ENCODE data around the gene EPB41L5. TPM values are rescaled to one million over a fixed set of nuclear protein-coding genes. Genes with fewer than 3 reads are reported as not detected.

Gene EPB41L5
- total RNA-seq, 1 donor from 2014 or later, result 84.0 TPM

DNA sequence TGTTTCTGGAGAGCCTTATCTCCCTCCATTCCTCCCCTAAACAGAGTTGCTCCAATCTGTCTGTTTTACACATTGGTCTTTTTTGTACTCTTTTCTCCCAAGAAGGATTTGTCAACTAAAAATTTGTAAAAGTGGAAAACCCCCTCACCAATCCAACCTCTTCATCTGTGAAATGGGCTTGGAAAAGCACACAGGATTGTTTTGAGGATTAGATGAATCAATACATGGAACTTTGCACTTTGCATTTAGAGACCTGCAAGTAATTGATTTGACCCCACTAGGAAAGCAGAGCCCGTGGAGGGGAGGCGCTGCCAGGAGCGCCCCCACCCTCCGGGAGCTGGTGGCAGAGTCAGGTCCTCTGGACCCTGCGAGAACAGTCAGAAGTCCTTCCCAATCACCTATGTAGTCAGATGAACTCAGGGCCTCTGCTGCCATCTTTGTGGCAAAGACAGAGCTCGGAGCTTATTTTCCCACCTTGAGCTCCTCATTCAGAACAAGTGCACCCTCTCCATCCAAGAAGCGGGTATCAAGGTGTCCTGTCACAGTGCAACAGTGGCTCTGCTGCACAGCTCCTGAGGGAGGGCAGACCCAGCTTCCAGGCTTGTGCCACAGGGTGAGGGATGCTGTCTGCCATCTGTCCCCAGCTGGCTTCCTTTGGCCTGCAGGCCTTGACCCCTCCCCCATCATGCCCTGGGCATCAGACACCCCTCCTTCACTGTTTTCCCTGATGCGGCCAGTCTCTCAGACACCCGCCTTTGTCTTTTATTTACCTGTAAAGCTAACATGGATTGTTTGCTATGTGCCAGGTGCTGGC is 212.1 kb downstream of the EPB41L5 start:
- H3K27me3 ChIP-seq, result peaks cover 13% of the 10 kb centered on the region
- H2AFZ ChIP-seq (replicated peaks), result no peak overlapping the region
- no peaks in the 10 kb centered on the region for H3F3A ChIP-seq (ENCODE audit: low read depth)
- Mint-ChIP-seq H3K9me3 (peaks cover 12% of the 10 kb centered on the region), H3K27ac (no peak overlapping the region), H3K36me3 (peaks cover 17% of the 10 kb centered on the region), H3K27me3 (ENCODE audit: insufficient read depth, low read depth) (peaks cover 17% of the 10 kb centered on the region), H3K4me3 (peak overlapping the region; percentile 88), H3K4me1 (peaks cover 21% of the 10 kb centered on the region)
- no peak for TF ChIP-seq EZH2 (IDR thresholded peaks at IDR 0.05)
- TF ChIP-seq, protein P1, sequence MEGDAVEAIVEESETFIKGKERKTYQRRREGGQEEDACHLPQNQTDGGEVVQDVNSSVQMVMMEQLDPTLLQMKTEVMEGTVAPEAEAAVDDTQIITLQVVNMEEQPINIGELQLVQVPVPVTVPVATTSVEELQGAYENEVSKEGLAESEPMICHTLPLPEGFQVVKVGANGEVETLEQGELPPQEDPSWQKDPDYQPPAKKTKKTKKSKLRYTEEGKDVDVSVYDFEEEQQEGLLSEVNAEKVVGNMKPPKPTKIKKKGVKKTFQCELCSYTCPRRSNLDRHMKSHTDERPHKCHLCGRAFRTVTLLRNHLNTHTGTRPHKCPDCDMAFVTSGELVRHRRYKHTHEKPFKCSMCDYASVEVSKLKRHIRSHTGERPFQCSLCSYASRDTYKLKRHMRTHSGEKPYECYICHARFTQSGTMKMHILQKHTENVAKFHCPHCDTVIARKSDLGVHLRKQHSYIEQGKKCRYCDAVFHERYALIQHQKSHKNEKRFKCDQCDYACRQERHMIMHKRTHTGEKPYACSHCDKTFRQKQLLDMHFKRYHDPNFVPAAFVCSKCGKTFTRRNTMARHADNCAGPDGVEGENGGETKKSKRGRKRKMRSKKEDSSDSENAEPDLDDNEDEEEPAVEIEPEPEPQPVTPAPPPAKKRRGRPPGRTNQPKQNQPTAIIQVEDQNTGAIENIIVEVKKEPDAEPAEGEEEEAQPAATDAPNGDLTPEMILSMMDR (IDR thresholded peaks at IDR 0.05), result no peak
- no peak for TF ChIP-seq EZH2phosphoT487 (IDR thresholded peaks at IDR 0.05)
- no peaks in the 10 kb centered on the region for H3K36me3 ChIP-seq
- H3K79me2 ChIP-seq (ENCODE audit: low read depth), result peaks cover 18% of the 10 kb centered on the region
- no peak overlapping the region for H3K27ac ChIP-seq
- no peak overlapping the region for H3K9ac ChIP-seq
- peaks cover 6% of the 10 kb centered on the region for H3K4me1 ChIP-seq
- H4K20me1 ChIP-seq (ENCODE audit: low read depth), result no peaks in the 10 kb centered on the region
- DNase-seq (ENCODE audit: low spot score), result no peak
- no peak overlapping the region for H3K4me3 ChIP-seq
- no peak overlapping the region for H3K4me2 ChIP-seq
- H3K9me3 ChIP-seq (ENCODE audit: low read depth), result no peaks in the 10 kb centered on the region

DNA sequence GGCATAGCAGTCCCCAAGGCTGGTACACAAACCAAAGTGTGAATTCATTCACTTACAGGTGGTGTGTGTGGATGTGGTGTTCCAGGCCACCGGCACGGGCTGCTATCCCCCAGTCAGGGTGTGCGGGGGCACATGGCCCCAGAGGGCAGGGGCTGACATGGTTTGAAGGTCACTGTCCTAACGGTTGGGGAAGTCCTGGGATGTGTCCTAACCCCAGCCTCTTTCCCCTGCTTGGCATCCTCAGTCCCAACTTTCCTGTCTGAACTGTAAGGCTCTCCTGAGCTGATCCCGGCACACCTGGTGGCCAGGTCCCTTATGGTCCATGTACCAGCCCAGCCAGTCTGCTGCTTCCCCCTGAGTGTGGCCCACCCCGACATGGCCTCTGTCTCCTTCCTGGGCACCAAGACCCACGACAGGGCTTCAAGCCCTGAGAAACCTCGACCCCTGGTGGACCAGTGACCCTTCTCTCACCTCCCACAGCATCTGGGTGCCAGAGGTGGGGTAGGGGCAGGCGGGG is 212.7 kb downstream of the EPB41L5 start:
- Mint-ChIP-seq H3K4me1 (peaks cover 21% of the 10 kb centered on the region), H3K27me3 (ENCODE audit: insufficient read depth, low read depth) (peaks cover 19% of the 10 kb centered on the region), H3K27ac (no peak overlapping the region), H3K36me3 (peaks cover 17% of the 10 kb centered on the region), H3K4me3 (peak overlapping the region; percentile 52), H3K9me3 (peaks cover 12% of the 10 kb centered on the region)
- H3K27me3 ChIP-seq, result peaks cover 13% of the 10 kb centered on the region
- peaks cover 6% of the 10 kb centered on the region for H3K4me1 ChIP-seq
- H3K4me3 ChIP-seq, result no peak overlapping the region
- no peak overlapping the region for H2AFZ ChIP-seq (replicated peaks)
- no peaks in the 10 kb centered on the region for H3K36me3 ChIP-seq
- H3K27ac ChIP-seq, result no peak overlapping the region
- no peak for DNase-seq (ENCODE audit: low spot score)
- no peaks in the 10 kb centered on the region for H4K20me1 ChIP-seq (ENCODE audit: low read depth)
- H3K4me2 ChIP-seq, result no peak overlapping the region
- peaks cover 18% of the 10 kb centered on the region for H3K79me2 ChIP-seq (ENCODE audit: low read depth)
- no peak overlapping the region for H3K9ac ChIP-seq
- TF ChIP-seq EZH2 (IDR thresholded peaks at IDR 0.05), result no peak
- TF ChIP-seq EZH2phosphoT487 (IDR thresholded peaks at IDR 0.05), result no peak
- TF ChIP-seq, protein P1 (IDR thresholded peaks at IDR 0.05), result no peak
- H3K9me3 ChIP-seq (ENCODE audit: low read depth), result no peaks in the 10 kb centered on the region
- no peaks in the 10 kb centered on the region for H3F3A ChIP-seq (ENCODE audit: low read depth)

DNA sequence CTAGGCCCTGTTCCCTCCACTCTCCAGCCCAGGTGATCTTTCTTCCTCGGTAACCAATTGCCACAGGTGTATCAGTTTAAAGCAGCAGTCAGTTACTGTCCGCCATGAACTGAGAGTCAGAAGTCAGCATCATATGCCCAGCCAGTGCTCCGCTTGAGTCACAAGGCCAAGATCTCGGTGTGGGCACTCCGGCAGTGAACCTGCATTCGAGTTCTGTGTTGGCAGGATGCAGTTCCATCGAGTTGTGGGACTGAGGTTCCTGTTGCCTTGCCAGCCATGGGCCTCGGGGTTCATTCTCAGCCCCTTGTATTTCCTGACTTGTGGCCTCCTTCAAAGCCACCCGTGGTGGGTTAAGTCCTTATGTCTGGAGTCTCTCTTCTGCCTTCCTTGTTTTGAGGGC is 213.4 kb downstream of the EPB41L5 start:
- Histone ChIP-seq H3K4me1 (peaks cover 2% of the 10 kb centered on the region), H3K36me3 (no peaks in the 10 kb centered on the region), H3K4me3 (no peak overlapping the region), H3K79me2 (ENCODE audit: low read depth) (peaks cover 14% of the 10 kb centered on the region), H3F3A (ENCODE audit: low read depth) (no peaks in the 10 kb centered on the region), H3K9me3 (ENCODE audit: low read depth) (no peaks in the 10 kb centered on the region), H3K27me3 (peaks cover 13% of the 10 kb centered on the region), H3K27ac (no peak overlapping the region), H4K20me1 (ENCODE audit: low read depth) (no peaks in the 10 kb centered on the region), H3K9ac (no peak overlapping the region), H3K4me2 (no peak overlapping the region), H2AFZ (replicated peaks) (no peak overlapping the region)
- DNase-seq (ENCODE audit: low spot score), result no peak
- Mint-ChIP-seq H3K4me3 (no peak overlapping the region), H3K27me3 (ENCODE audit: insufficient read depth, low read depth) (peaks cover 19% of the 10 kb centered on the region), H3K27ac (no peak overlapping the region), H3K9me3 (peaks cover 10% of the 10 kb centered on the region), H3K4me1 (peaks cover 18% of the 10 kb centered on the region), H3K36me3 (peaks cover 10% of the 10 kb centered on the region)
- TF ChIP-seq, protein P1 (IDR thresholded peaks at IDR 0.05), result no peak
- TF ChIP-seq EZH2 (IDR thresholded peaks at IDR 0.05), result no peak
- TF ChIP-seq EZH2phosphoT487 (IDR thresholded peaks at IDR 0.05), result no peak
